ENCODE data around the gene RBM23.
"Not testable (repeated sequence)": the region's sequence is repeated elsewhere in the genome, so short reads cannot be mapped to it uniquely, and the experiment has no call there.

The RBM23 gene

DNA sequence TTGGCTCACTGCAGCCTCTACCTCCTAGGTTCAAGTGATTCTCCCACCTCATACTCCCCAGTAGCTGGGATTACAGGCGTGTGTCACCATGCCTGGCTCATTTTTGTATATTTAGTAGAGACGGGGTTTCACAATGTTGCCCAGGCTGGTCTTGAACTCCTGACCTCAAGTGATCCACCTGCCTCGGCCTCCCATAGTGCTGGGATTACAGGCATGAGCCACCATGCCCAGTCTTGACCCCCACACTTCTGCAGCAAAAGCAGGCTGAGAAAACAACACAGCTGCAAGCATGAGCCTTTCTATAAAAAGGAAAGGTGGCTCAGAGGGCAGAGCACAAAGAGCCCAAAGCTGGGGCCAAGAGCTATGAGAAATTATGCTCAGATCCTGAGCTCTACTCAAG lies 58.6 kb downstream of the RBM23 start:
- not testable (repeated sequence) for DNase-seq

DNA sequence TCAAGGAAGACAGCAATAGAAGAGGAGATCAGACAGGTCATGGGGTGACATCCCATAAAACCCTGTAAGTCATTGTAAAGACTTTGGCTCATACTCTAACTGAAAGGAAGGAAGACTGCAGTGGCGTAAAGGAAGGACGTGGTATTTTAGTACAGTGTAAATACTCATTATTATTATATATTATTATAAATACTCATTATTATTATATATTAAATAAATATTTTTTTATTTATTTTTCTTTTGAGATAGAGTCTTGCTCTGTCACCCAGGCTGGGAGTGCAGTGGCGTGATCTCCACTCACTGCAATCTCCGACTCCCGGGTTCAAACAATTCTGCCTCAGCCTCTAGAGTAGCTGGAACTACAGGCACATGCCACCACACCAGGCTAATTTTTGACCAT lies 62.5 kb downstream of the RBM23 start:
- DNase-seq: no peak

DNA sequence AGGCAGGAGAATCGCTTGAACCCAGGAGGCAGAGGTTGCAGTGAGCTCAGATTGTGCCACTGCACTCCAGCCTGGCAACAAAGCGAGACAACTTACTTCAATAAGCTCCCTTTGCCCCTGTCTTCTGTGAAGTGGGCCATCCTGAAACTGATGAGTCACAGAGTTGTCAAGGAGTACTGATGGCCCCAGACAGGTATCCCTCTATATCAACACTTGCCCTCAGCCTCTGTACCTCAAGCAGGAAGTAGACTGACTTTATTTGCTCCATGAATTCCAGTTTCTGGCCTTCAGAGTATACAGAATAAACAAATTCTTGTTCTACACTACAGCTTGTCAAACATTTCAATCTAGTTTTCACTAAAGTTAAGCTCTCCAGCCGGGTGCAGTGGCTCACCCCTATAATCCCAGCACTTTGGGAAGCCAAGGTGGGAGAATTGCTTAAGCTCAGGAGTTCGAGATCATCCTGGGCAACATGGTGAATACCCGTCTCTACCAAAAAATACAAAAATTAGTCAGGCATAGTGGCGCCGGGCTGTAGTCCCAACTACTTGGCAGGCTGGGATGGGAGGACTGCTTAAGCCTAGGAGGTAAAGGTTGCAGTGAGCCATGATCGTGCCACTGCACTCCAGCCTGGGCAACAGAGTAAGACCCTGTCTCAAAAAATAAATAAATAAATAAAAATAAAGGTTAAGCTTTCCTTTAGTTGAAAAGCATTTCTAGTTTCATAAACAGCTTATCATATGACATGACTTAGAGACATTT lies 63.8 kb downstream of the RBM23 start:
- DNase-seq: no peak

DNA sequence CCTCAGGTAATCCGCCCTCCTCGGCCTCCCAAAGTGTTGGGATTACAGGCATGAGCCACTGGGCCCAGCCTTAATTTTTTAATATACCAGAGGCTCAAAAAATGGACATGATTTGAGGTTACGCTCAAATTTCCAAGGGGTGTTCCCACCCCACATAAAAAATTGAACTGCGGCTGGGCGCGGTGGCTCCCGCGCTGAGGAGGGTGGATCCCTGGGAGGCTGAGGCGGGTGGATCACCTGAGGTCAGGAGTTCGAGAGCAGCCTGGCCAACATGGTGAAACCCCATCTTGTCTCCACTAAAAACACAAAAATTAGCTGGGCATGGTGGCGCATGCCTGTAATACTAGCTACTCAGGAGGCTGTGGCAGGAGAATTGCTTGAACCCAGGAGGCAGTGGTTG lies 64.7 kb downstream of the RBM23 start:
- not testable (repeated sequence) for DNase-seq

DNA sequence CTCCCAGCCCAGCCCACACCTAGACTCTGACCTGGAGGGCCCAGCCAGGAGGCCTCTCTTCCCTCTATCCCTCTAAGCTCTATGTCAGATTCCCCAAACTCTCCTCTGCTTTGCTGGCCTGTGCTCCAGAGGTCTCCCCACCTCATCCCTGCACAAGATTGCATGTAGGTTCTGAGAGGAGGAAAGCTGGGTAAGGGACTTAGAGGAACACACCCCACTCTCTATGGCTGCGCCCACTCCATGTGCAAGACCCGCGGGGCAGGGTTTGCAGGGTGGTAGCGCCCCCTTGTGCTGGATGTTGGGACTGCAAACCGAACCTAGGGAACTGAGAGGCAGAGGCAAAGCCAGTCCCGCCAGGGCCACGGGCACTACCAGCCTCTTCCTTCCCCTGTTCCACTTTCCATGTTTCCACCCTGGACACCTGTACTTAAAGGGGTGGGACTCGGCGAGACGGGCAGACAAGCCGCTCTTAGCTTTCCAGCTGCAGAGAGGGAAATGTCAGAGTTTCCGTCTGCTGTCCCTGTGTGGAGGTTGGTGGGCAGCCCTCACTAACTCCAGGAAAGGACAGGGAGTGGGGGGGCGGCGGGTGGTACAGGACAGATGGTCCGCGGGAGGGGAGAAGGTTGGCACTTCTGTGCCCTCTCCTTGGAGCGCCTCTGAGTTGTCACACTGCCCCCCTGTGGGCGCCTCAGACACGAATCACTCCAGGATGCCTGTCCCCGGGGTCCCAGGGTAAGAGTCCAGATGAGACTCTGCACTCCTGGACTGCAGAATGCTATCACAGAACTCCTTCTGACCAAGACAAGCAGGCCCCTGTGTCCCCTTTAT lies 65.8 kb downstream of the RBM23 start:
- peak; percentile 90 for DNase-seq

DNA sequence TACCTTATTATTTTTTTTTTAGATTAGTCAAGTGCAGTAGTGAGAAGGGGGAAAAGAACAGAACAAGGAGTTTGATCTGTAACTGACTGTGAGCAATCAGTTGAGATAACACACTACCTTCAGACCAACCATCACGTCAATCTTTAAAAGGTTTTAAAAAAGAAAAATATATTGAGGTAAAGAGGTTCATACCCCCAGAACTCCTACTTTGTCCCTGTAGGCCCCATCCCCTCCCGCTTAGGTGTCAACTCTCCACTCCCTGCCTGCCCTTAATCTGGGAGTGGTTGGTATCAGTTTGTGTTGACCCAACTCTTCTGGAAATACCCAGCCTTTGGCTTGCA lies 66.4 kb downstream of the RBM23 start:
- DNase-seq: no peak

DNA sequence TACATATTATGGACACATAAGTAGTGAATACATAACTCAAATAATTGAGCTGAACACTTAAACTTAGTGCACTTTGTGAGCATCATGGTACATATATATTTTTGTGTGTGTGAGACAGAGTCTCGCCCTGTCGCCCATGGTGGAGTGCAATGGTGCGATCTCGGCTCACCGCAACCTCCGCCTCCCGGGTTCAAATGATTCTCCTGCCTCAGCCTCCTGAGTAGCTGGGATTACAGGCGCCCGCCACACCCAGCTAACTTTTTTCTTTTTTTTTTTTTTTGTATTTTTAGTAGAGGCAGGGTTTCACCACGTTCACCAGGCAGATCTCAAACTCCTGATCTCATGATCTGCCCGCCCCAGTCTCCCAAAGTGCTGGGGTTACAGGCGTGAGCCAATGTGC lies 66.8 kb downstream of the RBM23 start:
- not testable (repeated sequence) for DNase-seq

GRCh38 chr14:22850944-22851764 lies 67.8 kb downstream of the RBM23 start:
- DNase-seq: no peak

- DNase-seq: no peak
Measured at GRCh38 chr14:22849212-22849819, 69.6 kb downstream of the RBM23 start.

DNA sequence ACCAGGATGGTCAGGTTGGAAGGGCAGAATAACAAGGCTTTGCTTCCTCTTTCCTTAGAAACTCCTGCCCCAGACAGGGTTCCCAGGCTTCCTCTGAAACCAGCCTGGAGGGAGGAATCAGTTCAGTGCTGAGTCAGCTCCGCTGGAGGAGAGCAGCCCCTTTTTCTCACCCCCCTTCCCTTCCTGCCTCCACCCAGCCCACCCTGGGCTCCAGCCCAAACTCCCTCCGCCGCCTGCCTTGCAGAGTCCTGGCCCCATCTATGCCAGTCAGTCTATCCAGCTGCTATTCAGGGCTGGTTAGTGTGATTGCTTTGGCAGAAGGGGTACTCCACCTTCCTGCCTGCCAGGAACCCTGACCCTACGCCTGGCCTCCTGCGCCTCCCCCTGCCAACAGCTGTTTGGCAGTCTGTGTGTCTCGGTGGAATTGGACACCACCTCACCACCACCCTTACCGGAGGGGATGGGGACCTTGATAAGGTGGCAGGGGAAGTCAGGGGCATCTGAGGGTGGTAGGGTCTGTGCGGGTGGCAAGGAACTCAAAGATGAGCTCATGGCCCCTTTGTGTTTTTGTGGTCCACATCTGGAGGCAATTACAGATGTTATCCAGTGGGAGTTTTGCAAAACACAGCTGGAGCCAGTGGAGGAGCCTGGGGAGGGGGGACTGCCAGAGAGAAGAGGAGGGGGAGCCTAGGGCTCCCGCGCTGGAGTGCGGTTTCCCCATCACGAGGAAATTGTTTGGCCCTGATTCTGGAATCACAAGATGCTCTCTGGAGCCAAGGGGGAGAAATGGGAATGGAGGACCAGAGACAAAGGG lies 70.4 kb downstream of the RBM23 start:
- DNase-seq: no peak

DNA sequence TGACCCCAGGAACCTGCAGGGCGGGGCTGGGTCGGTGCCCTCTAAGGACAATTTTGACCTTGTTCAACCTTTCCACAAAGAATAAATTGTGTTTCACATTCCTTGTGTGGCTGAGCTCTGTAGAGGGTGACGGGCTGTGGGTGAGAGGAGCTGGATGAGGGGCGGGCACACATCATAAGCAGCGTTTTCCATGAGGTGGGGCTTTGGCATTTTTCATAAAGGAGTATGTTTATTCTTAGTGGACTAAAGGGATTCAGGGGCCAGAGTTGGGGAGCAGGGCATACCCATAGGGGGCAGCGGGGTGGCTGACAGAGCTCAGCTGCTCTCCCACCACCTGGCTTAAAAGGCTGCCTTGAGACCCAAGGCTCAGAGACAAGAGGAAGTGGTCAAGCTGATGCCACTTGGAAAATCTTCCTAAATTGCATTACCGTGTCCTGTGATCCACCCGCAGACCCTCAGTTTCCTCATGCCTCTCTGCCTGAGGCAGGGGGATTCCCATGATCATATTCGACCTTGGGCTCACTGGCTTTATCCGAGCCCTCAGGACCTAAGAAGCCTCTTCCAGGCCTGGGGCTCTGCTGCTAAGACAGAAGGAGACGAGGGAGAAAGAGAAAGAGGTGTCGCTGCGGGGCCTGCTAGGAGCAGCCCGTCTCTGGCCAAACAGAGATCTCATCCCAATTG lies 71.1 kb downstream of the RBM23 start:
- DNase-seq: no peak

GRCh38 chr14:22846811-22847307 lies 72.1 kb downstream of the RBM23 start:
- no peak for DNase-seq

DNA sequence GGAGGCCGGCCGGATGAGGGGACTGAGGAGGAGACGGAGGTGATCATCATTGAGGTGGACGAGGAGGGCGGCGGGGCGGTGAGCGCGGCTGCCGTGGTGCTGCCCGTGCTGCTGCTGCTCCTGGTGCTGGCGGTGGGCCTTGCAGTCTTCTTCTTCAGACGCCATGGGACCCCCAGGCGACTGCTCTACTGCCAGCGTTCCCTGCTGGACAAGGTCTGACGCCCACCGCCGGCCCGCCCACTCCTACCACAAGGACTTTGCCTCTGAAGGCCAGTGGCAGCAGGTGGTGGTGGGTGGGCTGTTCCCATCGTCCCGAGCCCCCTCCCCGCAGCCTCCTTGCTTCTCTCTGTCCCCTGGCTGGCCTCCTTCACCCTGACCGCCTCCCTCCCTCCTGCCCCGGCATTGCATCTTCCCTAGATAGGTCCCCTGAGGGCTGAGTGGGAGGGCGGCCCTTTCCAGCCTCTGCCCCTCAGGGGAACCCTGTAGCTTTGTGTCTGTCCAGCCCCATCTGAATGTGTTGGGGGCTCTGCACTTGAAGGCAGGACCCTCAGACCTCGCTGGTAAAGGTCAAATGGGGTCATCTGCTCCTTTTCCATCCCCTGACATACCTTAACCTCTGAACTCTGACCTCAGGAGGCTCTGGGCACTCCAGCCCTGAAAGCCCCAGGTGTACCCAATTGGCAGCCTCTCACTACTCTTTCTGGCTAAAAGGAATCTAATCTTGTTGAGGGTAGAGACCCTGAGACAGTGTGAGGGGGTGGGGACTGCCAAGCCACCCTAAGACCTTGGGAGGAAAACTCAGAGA lies 72.9 kb downstream of the RBM23 start:
- DNase-seq: no peak

DNA sequence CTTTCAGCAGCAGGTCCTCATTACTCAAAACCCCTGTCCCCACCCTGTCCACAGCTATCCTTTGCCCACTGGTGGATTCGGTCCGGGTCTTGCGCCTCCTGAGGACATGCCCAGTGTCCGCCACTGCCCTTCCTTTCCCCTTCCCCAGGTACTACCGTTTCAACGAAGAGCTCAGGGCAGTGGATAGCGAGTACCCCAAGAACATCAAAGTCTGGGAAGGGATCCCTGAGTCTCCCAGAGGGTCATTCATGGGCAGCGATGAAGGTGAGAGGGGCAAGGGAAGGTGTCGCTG lies 73.9 kb downstream of the RBM23 start:
- DNase-seq: no peak

GRCh38 chr14:22844221-22845102 lies 74.5 kb downstream of the RBM23 start:
- DNase-seq: no peak

Data from CD4-positive, alpha-beta T cell treated with Interleukin-10 for 1 hour (primary cell).